Memory B cell (primary cell): ENCODE data around the gene ERH.

Experiments
- ATAC-seq: fragments of 150-1000 bp; cut with Tn5 transposase; 2 replicates; pipeline ENCODE4 v1.10.0; 2021; ENCODE audit warnings: low read depth, mild to moderate bottlenecking, moderate library complexity
- DNase-seq, 2 donors: peaks; one replicate each; pipeline ENCODE4 v3.0.0; 2022; ENCODE audit warnings: low spot score in 2 of 2
- H3K27ac Mint-ChIP-seq: one replicate; pipeline ENCODE4 v1.8.0; 2022; ENCODE audit warnings: mild to moderate bottlenecking, moderate library complexity, mixed read lengths
- H3K27me3 Mint-ChIP-seq: one replicate; pipeline ENCODE4 v1.8.0; 2022; ENCODE audit warnings: mixed read lengths
- H3K36me3 Mint-ChIP-seq: one replicate; pipeline ENCODE4 v1.8.0; 2022; ENCODE audit warnings: mild to moderate bottlenecking, mixed read lengths
- H3K4me1 Mint-ChIP-seq: one replicate; pipeline ENCODE4 v1.8.0; 2022; ENCODE audit warnings: mixed read lengths
- H3K4me3 Mint-ChIP-seq: one replicate; pipeline ENCODE4 v1.8.0; 2022; ENCODE audit warnings: mild to moderate bottlenecking, moderate library complexity, mixed read lengths
- H3K9me3 Mint-ChIP-seq: one replicate; pipeline ENCODE4 v1.8.0; 2022; ENCODE audit warnings: mixed read lengths

Gene ERH

GRCh38 chr14:69342928-69343525, 55.1 kb downstream of the ERH start:
- no peaks in the 10 kb centered on the region for H3K4me1 Mint-ChIP-seq
- ATAC-seq (no peak), DNase-seq (no peak)
- no peaks in the 10 kb centered on the region for H3K9me3 Mint-ChIP-seq
- peaks cover 19% of the 10 kb centered on the region for H3K27me3 Mint-ChIP-seq
- H3K27ac Mint-ChIP-seq: no peak overlapping the region
- no peaks in the 10 kb centered on the region for H3K36me3 Mint-ChIP-seq
- no peak overlapping the region for H3K4me3 Mint-ChIP-seq

- Mint-ChIP-seq H3K36me3 (no peaks in the 10 kb centered on the region), H3K4me1 (peaks cover 7% of the 10 kb centered on the region), H3K27me3 (peaks cover 24% of the 10 kb centered on the region), H3K27ac (no peak overlapping the region), H3K9me3 (no peaks in the 10 kb centered on the region), H3K4me3 (no peak overlapping the region)
- no peak for ATAC-seq
- no peak for DNase-seq
Observed at GRCh38 chr14:69339426-69339825, 58.7 kb downstream of the ERH start.

- no peaks in the 10 kb centered on the region for H3K9me3 Mint-ChIP-seq
- peaks cover 7% of the 10 kb centered on the region for H3K4me1 Mint-ChIP-seq
- no peak for ATAC-seq
- H3K27me3 Mint-ChIP-seq: peaks cover 24% of the 10 kb centered on the region
- no peak for DNase-seq
- no peaks in the 10 kb centered on the region for H3K36me3 Mint-ChIP-seq
- H3K4me3 Mint-ChIP-seq: no peak overlapping the region
- no peak overlapping the region for H3K27ac Mint-ChIP-seq
Observed at GRCh38 chr14:69337984-69338383, 60.1 kb downstream of the ERH start.

- no peak for ATAC-seq
- Mint-ChIP-seq H3K36me3 (no peaks in the 10 kb centered on the region), H3K27me3 (peaks cover 17% of the 10 kb centered on the region), H3K4me3 (no peak overlapping the region), H3K27ac (no peak overlapping the region), H3K4me1 (peaks cover 7% of the 10 kb centered on the region), H3K9me3 (no peaks in the 10 kb centered on the region)
- no peak for DNase-seq
Observed at GRCh38 chr14:69335371-69335771, 62.7 kb downstream of the ERH start.

- no peaks in the 10 kb centered on the region for H3K36me3 Mint-ChIP-seq
- H3K27ac Mint-ChIP-seq: no peak overlapping the region
- no peak for ATAC-seq
- no peak for DNase-seq
- H3K4me3 Mint-ChIP-seq: no peak overlapping the region
- H3K4me1 Mint-ChIP-seq: peaks cover 7% of the 10 kb centered on the region
- H3K27me3 Mint-ChIP-seq: peaks cover 17% of the 10 kb centered on the region
- no peaks in the 10 kb centered on the region for H3K9me3 Mint-ChIP-seq
Observed at GRCh38 chr14:69334576-69334975, 63.5 kb downstream of the ERH start.

DNA sequence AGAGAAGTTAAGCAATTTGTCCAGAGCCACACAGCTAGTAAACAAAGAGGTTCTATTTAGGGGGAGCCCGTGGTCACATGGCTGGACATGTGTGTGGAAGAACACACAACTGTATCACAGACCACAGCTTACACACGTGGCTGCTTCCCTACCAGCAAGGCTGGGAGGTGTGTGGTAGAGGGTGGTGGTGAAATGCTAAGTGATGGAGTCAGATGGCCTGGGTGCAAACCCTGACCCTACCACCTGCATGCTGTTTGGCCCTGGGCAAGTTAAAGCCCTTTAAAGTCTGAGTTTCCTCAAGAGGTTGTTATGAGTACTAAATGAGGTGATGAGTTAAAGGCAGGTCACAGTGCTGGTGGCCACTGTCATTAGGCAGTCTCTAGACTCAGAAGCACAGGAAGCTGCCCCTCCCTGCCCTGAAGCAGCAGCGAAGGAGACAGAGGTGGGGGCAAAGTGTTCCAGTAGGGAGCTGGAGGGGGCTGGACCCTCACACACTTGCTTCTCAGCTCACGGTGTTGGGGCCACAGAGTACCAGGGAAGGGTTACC, 64.2 kb downstream of the ERH start:
- H3K27ac Mint-ChIP-seq: no peak overlapping the region
- no peak overlapping the region for H3K4me3 Mint-ChIP-seq
- H3K4me1 Mint-ChIP-seq: peaks cover 7% of the 10 kb centered on the region
- no peak for ATAC-seq
- H3K27me3 Mint-ChIP-seq: peaks cover 13% of the 10 kb centered on the region
- DNase-seq: no peak
- H3K9me3 Mint-ChIP-seq: no peaks in the 10 kb centered on the region
- no peaks in the 10 kb centered on the region for H3K36me3 Mint-ChIP-seq

GRCh38 chr14:69332782-69333395, 65.2 kb downstream of the ERH start:
- no peak overlapping the region for H3K27ac Mint-ChIP-seq
- H3K36me3 Mint-ChIP-seq: no peaks in the 10 kb centered on the region
- H3K27me3 Mint-ChIP-seq: peaks cover 10% of the 10 kb centered on the region
- DNase-seq (no peak), ATAC-seq (no peak)
- H3K4me3 Mint-ChIP-seq: no peak overlapping the region
- no peaks in the 10 kb centered on the region for H3K9me3 Mint-ChIP-seq
- peaks cover 7% of the 10 kb centered on the region for H3K4me1 Mint-ChIP-seq

- H3K4me1 Mint-ChIP-seq: no peaks in the 10 kb centered on the region
- no peak for ATAC-seq
- peaks cover 5% of the 10 kb centered on the region for H3K27me3 Mint-ChIP-seq
- no peak overlapping the region for H3K4me3 Mint-ChIP-seq
- no peaks in the 10 kb centered on the region for H3K36me3 Mint-ChIP-seq
- no peaks in the 10 kb centered on the region for H3K9me3 Mint-ChIP-seq
- H3K27ac Mint-ChIP-seq: no peak overlapping the region
- no peak for DNase-seq
Observed at GRCh38 chr14:69331206-69331605, 66.9 kb downstream of the ERH start.
